Ectodermal cell (in vitro differentiated cells): ENCODE measurements around the gene PSD2.

Experiments used
- H3K27ac ChIP-seq: 2 replicates; pipeline ENCODE4 v1.7.0; 2013; ENCODE audit warnings: mild to moderate bottlenecking, low read depth, low read length; ENCODE audit not compliant: insufficient read depth, poor library complexity, severe bottlenecking
- H3K27me3 ChIP-seq: 2 replicates; pipeline ENCODE4 v1.7.0; 2013; ENCODE audit warnings: mild to moderate bottlenecking, low read length; ENCODE audit not compliant: insufficient read depth, control insufficient read depth, poor library complexity, severe bottlenecking
- H3K36me3 ChIP-seq: one replicate; pipeline ENCODE4 v1.7.0; 2013; ENCODE audit warnings: low read length; ENCODE audit not compliant: control insufficient read depth, insufficient read depth
- H3K4me1 ChIP-seq: one replicate; pipeline ENCODE4 v1.7.0; 2013; ENCODE audit warnings: low read length; ENCODE audit not compliant: control insufficient read depth, insufficient read depth
- H3K4me3 ChIP-seq: 2 replicates; pipeline ENCODE4 v1.7.0; 2013; ENCODE audit warnings: low read depth, low read length, control low read depth; ENCODE audit not compliant: insufficient read depth
- H3K9me3 ChIP-seq: 2 replicates; pipeline ENCODE4 v1.7.0; 2013; ENCODE audit warnings: mild to moderate bottlenecking, low read length, moderate library complexity; ENCODE audit not compliant: control insufficient read depth
- WGBS, 2 experiments: methylation state at CpG; one replicate each; pipeline ENCODE4 v1.1.7; 2013; ENCODE audit warnings: missing lambda C conversion rate in 2 of 2; 5-methylcytosine and 5-hydroxymethylcytosine counted together

PSD2 gene

DNA sequence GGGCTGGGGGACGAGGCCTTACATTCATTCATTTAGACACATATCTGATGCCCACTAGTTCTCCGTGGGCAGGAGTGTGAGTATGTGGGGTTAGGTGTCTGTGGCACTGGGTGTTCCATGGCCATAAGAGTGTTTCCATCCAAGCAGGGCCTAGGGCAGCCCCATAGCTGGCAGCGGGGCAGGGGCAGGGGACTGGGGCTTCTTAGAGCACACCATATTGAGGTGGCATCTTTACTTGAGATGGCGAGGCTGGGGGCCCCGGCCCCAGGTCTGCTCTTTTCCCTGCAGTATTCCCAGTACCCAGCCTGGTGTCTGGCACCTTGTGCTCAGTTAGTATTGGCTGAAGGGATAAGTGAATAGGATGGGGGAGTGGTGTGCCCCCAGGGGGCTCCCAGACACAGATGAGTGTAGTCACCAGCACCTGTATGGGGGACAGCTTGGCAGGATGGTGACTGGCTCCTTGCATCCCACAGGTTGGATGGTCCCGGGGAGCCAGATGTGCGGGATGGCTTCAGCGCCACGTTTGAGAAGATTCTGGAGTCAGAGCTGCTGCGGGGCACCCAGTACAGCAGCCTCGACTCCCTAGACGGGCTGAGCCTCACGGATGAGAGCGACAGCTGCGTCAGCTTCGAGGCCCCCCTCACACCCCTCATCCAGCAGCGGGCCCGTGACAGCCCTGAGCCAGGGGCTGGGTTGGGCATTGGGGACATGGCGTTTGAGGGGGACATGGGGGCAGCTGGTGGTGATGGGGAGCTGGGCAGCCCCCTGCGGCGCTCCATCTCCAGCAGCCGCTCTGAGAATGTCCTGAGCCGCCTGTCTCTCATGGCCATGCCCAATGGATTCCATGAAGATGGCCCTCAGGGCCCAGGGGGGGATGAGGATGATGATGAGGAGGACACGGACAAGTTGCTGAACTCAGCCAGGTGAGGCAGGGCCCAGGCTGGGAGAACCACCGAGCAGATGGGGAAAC is 17.5 kb downstream of the PSD2 start:
- WGBS, 2 experiments = 94 to 95% methylated on average over 24 to 25 of the region's 25 CpGs
- no peak overlapping the region for H3K27ac ChIP-seq
- H3K9me3 ChIP-seq = no peaks in the 10 kb centered on the region
- H3K27me3 ChIP-seq = no peaks in the 10 kb centered on the region
- no peaks in the 10 kb centered on the region for H3K4me1 ChIP-seq
- H3K36me3 ChIP-seq = no peaks in the 10 kb centered on the region
- no peak overlapping the region for H3K4me3 ChIP-seq

DNA sequence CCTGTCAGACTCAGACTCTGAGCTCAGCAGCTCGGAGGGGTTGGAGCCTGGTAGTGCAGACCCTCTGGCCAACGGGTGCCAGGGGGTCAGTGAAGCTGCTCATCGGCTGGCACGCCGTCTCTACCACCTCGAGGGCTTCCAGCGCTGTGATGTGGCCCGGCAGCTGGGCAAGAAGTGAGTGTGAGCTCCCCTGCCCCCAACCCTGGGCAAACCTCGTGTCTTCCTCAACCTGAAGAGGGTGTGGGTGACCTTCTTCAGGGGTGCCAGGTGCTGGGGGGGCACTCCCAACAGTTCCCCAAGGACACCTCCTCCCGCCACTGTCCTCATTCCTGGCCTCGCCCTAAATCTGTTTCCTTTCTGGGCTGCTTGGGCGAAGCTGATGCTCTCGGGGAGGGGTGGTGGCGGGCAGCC is 18.6 kb downstream of the PSD2 start:
- H3K36me3 ChIP-seq = no peaks in the 10 kb centered on the region
- no peak overlapping the region for H3K4me3 ChIP-seq
- no peaks in the 10 kb centered on the region for H3K27me3 ChIP-seq
- H3K27ac ChIP-seq = no peak overlapping the region
- no peaks in the 10 kb centered on the region for H3K4me1 ChIP-seq
- H3K9me3 ChIP-seq = no peaks in the 10 kb centered on the region
- 93 to 94% methylated on average over 14 of the region's 14 CpGs for WGBS, 2 experiments

GRCh38 chr5:139814704-139815280 is 19.2 kb downstream of the PSD2 start:
- WGBS, 2 experiments = 91% methylated on average over 11 of the region's 11 CpGs
- H3K27me3 ChIP-seq = no peaks in the 10 kb centered on the region

GRCh38 chr5:139816566-139816965 is 21.0 kb downstream of the PSD2 start:
- H3K9me3 ChIP-seq = no peaks in the 10 kb centered on the region
- no peaks in the 10 kb centered on the region for H3K27me3 ChIP-seq
- H3K36me3 ChIP-seq = no peaks in the 10 kb centered on the region
- no peak overlapping the region for H3K4me3 ChIP-seq
- H3K27ac ChIP-seq = no peak overlapping the region
- no peaks in the 10 kb centered on the region for H3K4me1 ChIP-seq
- 87 to 92% methylated on average over 12 of the region's 12 CpGs for WGBS, 2 experiments

More at GRCh38 chr5:139814704-139815280, 19.2 kb downstream of the PSD2 start:
- Histone ChIP-seq H3K9me3 (no peaks in the 10 kb centered on the region), H3K27ac (no peak overlapping the region), H3K4me3 (no peak overlapping the region), H3K36me3 (no peaks in the 10 kb centered on the region), H3K4me1 (no peaks in the 10 kb centered on the region)

GRCh38 chr5:139817362-139817761 is 21.8 kb downstream of the PSD2 start:
- Histone ChIP-seq H3K4me3 (no peak overlapping the region), H3K4me1 (no peaks in the 10 kb centered on the region), H3K9me3 (no peaks in the 10 kb centered on the region), H3K27me3 (no peaks in the 10 kb centered on the region), H3K27ac (no peak overlapping the region), H3K36me3 (no peaks in the 10 kb centered on the region)
- WGBS, 2 experiments = 92% methylated on average over 8 of the region's 8 CpGs

DNA sequence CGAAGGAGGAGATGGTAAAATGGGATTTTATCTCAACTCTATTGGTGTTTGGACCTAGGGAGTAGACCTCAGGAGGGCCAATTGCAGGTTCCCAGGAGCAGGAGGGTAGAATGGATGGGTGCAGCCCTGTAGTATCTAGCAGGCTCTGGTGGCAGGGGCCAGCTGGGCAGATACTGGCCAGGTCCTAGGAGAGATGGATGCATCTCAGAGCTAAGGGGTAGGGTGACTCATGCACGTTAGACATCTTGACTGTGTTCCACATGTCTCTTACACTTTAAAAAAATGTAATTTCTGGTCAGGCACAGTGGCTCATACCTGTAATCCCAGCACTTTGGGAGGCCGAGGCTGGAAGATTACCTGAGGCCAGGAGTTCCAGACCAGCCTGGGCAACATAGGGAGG is 22.4 kb downstream of the PSD2 start:
- H3K36me3 ChIP-seq = no peaks in the 10 kb centered on the region
- H3K4me1 ChIP-seq = no peaks in the 10 kb centered on the region
- H3K27me3 ChIP-seq = no peaks in the 10 kb centered on the region
- H3K9me3 ChIP-seq = no peaks in the 10 kb centered on the region
- 82 to 87% methylated on average over 3 of the region's 3 CpGs for WGBS, 2 experiments
- H3K27ac ChIP-seq = no peak overlapping the region
- H3K4me3 ChIP-seq = no peak overlapping the region

- H3K27ac ChIP-seq = no peak overlapping the region
- no peaks in the 10 kb centered on the region for H3K9me3 ChIP-seq
- no peaks in the 10 kb centered on the region for H3K36me3 ChIP-seq
- H3K27me3 ChIP-seq = no peaks in the 10 kb centered on the region
- H3K4me1 ChIP-seq = no peaks in the 10 kb centered on the region
- 66 to 73% methylated on average over 7 of the region's 7 CpGs for WGBS, 2 experiments
- H3K4me3 ChIP-seq = no peak overlapping the region
Measured at GRCh38 chr5:139820130-139820529, 24.5 kb downstream of the PSD2 start.

GRCh38 chr5:139820606-139821005 is 25.0 kb downstream of the PSD2 start:
- Histone ChIP-seq H3K4me1 (no peaks in the 10 kb centered on the region), H3K9me3 (no peaks in the 10 kb centered on the region), H3K27me3 (no peaks in the 10 kb centered on the region), H3K36me3 (no peaks in the 10 kb centered on the region), H3K27ac (no peak overlapping the region), H3K4me3 (no peak overlapping the region)
- 91% methylated on average over 4 of the region's 4 CpGs for WGBS, 2 experiments

DNA sequence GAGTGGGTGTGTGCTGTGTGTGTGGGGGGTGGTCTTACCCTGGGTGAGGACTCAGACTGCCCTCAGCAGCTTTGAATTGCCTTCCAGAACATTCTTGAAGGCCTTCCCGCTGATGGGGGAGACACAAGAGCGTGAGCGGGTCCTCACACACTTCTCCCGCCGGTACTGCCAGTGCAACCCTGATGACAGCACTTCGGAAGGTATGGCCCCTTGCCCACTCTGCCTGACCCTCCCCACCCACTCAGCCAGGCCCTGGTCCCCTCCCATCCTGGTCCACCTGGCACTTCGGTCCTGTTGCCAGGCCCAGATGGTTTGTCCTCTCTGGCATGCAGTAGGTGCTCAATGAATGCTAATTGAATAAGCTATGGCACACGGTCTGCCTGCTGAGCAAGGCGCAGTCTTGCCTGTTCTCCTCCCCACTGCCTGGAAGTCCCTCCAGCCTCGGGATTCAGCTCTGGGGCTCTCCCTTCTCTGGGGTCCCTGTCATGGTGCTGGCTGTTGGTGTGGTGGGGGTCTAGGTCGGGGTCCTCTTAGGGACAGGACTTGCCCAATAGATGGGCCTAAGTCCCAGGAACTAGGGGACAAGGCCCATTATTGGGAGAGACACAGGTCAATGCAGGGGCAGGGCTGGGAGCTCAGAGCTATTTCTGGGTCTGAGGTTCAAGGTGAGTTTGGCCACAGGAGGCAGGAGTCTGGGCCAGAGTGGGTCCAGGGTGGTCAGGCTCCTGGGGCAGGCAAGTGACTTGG is 26.4 kb downstream of the PSD2 start:
- 92 to 94% methylated on average over 11 of the region's 11 CpGs for WGBS, 2 experiments
- no peaks in the 10 kb centered on the region for H3K36me3 ChIP-seq
- H3K4me3 ChIP-seq = no peak overlapping the region
- H3K4me1 ChIP-seq = no peaks in the 10 kb centered on the region
- H3K9me3 ChIP-seq = no peaks in the 10 kb centered on the region
- no peak overlapping the region for H3K27ac ChIP-seq
- no peaks in the 10 kb centered on the region for H3K27me3 ChIP-seq
